Measurements from ENCODE around the gene NBEAL2.

DNA sequence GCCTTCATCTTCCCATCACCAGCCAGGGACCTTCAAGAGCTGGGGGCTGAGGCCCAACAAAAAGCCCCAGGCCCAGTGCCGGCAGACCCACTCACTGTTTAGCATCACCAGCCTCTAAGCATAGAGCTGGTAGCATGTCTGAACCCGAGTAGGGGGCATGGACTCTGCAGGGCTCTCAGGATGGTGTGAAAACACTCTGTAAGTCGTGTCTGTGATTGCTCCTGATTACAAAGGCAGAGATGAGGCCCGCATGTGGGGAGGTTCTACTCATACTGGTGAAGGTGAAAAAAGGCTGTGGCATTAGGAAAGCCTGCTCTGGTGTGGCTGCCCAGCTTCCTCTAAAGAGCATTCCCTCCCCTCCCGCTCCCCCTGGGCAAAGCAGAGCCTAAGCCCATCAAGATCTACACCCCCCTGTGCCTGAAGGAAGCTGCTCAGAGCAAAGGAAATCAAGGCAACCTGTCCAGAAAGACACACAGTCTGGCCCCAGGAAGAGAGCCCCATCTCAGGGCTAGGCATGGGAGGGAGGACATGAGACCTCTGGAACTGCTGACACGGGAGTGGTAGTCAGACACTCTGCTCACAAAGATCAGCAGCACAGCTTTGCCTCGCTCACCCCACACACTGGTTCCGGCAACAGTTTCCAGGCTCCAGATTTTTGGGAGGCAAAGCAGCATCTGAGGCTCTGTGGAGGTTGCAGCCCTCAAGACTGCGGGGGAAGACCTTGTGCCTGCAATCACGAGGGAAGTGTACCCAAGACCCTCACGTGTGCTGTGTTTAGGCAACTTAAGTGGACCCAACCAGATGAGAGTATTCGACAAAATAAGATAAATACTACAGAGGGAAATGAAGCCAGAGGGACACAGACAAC lies 39.7 kb upstream of the NBEAL2 start:
- TF ChIP-seq, protein P1, sequence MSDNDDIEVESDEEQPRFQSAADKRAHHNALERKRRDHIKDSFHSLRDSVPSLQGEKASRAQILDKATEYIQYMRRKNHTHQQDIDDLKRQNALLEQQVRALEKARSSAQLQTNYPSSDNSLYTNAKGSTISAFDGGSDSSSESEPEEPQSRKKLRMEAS (IDR thresholded peaks at IDR 0.05; ENCODE audit: low read depth, low read length): no peak
- TF ChIP-seq ZNF274 (IDR thresholded peaks at IDR 0.05; ENCODE audit: insufficient read depth, insufficient read length) (no peak), FOS (IDR thresholded peaks at IDR 0.05; ENCODE audit: borderline replicate concordance, extremely low read depth, insufficient read length) (no peak)

All from GM12878 (cell line).